ENCODE data around the gene CMIP.

The CMIP gene

GRCh38 chr16:81598083-81598482, 153.5 kb downstream of the CMIP start:
- Histone ChIP-seq H3K4me3 (ENCODE audit: control insufficient read depth in 1 of 7, extremely low read depth in 1 of 7, insufficient read depth in 4 of 7, low read depth in 2 of 7, low read length in 6 of 7) (no peak overlapping the region), H3K4me1 (ENCODE audit: control extremely low read depth in 1 of 4, control insufficient read depth in 4 of 4, insufficient read depth in 4 of 4, low read length in 3 of 4) (no peaks in the 10 kb centered on the region), H3K27me3 (replicated peaks in 2 of 5; ENCODE audit: control insufficient read depth in 4 of 5, insufficient read depth in 5 of 5, low read length in 4 of 5) (no peaks in the 10 kb centered on the region), H3K36me3 (ENCODE audit: control insufficient read depth in 4 of 4, insufficient read depth in 4 of 4, low read length in 3 of 4) (peaks cover 0 to 3% (median 0%) of the 10 kb centered on the region in 4 experiments), H3K9me3 (ENCODE audit: control extremely low read depth in 1 of 5, control insufficient read depth in 4 of 5, insufficient read depth in 2 of 5, low read depth in 1 of 5, low read length in 4 of 5) (no peaks in the 10 kb centered on the region), H3K27ac (ENCODE audit: insufficient read depth in 1 of 2, low read depth in 1 of 2, low read length in 2 of 2, poor library complexity in 1 of 2, severe bottlenecking in 2 of 2) (no peak overlapping the region)
- CTCF ChIA-PET, result interaction anchor here (1.1 to 1.2 kb wide), 2 partner anchors 10 to 16 kb away, joined by 3 read pairs; no protein-coding TSS in a partner anchor
- POLR2A ChIA-PET, result no interaction called here
- WGBS (ENCODE audit: insufficient coverage), result 94% methylated on average over 12 of the region's 12 CpGs
- DNase-seq, result no peak

GRCh38 chr16:81599034-81599744, 154.6 kb downstream of the CMIP start:
- Histone ChIP-seq H3K4me3 (ENCODE audit: control insufficient read depth in 1 of 7, extremely low read depth in 1 of 7, insufficient read depth in 4 of 7, low read depth in 2 of 7, low read length in 6 of 7) (no peak overlapping the region), H3K27me3 (replicated peaks in 2 of 5; ENCODE audit: control insufficient read depth in 4 of 5, insufficient read depth in 5 of 5, low read length in 4 of 5) (no peaks in the 10 kb centered on the region), H3K27ac (ENCODE audit: insufficient read depth in 1 of 2, low read depth in 1 of 2, low read length in 2 of 2, poor library complexity in 1 of 2, severe bottlenecking in 2 of 2) (no peak overlapping the region), H3K9me3 (ENCODE audit: control extremely low read depth in 1 of 5, control insufficient read depth in 4 of 5, insufficient read depth in 2 of 5, low read depth in 1 of 5, low read length in 4 of 5) (no peaks in the 10 kb centered on the region), H3K4me1 (ENCODE audit: control extremely low read depth in 1 of 4, control insufficient read depth in 4 of 4, insufficient read depth in 4 of 4, low read length in 3 of 4) (no peaks in the 10 kb centered on the region), H3K36me3 (ENCODE audit: control insufficient read depth in 4 of 4, insufficient read depth in 4 of 4, low read length in 3 of 4) (peaks cover 0 to 3% (median 0%) of the 10 kb centered on the region in 4 experiments)
- over 99% methylated on average over 10 of the region's 11 CpGs for WGBS (ENCODE audit: insufficient coverage)
- DNase-seq, result no peak
- ChIA-PET CTCF (interaction anchor here (1.1 to 1.2 kb wide), 2 partner anchors 12 to 17 kb away, joined by 3 read pairs; no protein-coding TSS in a partner anchor), POLR2A (interaction anchor here (0.7 kb wide), 1 partner anchor 281 kb away, joined by 3 read pairs; no protein-coding TSS in a partner anchor)

GRCh38 chr16:81600275-81600674, 155.7 kb downstream of the CMIP start:
- Histone ChIP-seq H3K27ac (ENCODE audit: insufficient read depth in 1 of 2, low read depth in 1 of 2, low read length in 2 of 2, poor library complexity in 1 of 2, severe bottlenecking in 2 of 2) (no peak overlapping the region), H3K36me3 (ENCODE audit: control insufficient read depth in 4 of 4, insufficient read depth in 4 of 4, low read length in 3 of 4) (peaks cover 0 to 3% (median 0%) of the 10 kb centered on the region in 4 experiments), H3K4me1 (ENCODE audit: control extremely low read depth in 1 of 4, control insufficient read depth in 4 of 4, insufficient read depth in 4 of 4, low read length in 3 of 4) (no peaks in the 10 kb centered on the region), H3K9me3 (ENCODE audit: control extremely low read depth in 1 of 5, control insufficient read depth in 4 of 5, insufficient read depth in 2 of 5, low read depth in 1 of 5, low read length in 4 of 5) (no peaks in the 10 kb centered on the region), H3K4me3 (ENCODE audit: control insufficient read depth in 1 of 7, extremely low read depth in 1 of 7, insufficient read depth in 4 of 7, low read depth in 2 of 7, low read length in 6 of 7) (no peak overlapping the region), H3K27me3 (replicated peaks in 2 of 5; ENCODE audit: control insufficient read depth in 4 of 5, insufficient read depth in 5 of 5, low read length in 4 of 5) (no peaks in the 10 kb centered on the region)
- ChIA-PET CTCF (no interaction called here), POLR2A (interaction anchor here (0.7 kb wide), 1 partner anchor 282 kb away, joined by 3 read pairs; no protein-coding TSS in a partner anchor)
- 93% methylated on average over 3 of the region's 5 CpGs for WGBS (ENCODE audit: insufficient coverage)
- no peak for DNase-seq

GRCh38 chr16:81601008-81601428, 156.4 kb downstream of the CMIP start:
- no peak for DNase-seq
- H3K27ac ChIP-seq (ENCODE audit: insufficient read depth in 1 of 2, low read depth in 1 of 2, low read length in 2 of 2, poor library complexity in 1 of 2, severe bottlenecking in 2 of 2), result no peak overlapping the region
- H3K27me3 ChIP-seq (replicated peaks in 2 of 5; ENCODE audit: control insufficient read depth in 4 of 5, insufficient read depth in 5 of 5, low read length in 4 of 5), result no peaks in the 10 kb centered on the region
- POLR2A ChIA-PET, result no interaction called here
- WGBS (ENCODE audit: insufficient coverage), result 91% methylated on average over 6 of the region's 9 CpGs
- no peak overlapping the region for H3K4me3 ChIP-seq (ENCODE audit: control insufficient read depth in 1 of 7, extremely low read depth in 1 of 7, insufficient read depth in 4 of 7, low read depth in 2 of 7, low read length in 6 of 7)
- H3K4me1 ChIP-seq (ENCODE audit: control extremely low read depth in 1 of 4, control insufficient read depth in 4 of 4, insufficient read depth in 4 of 4, low read length in 3 of 4), result no peaks in the 10 kb centered on the region
- CTCF ChIA-PET, result interaction anchor here (1.5 kb wide), 1 partner anchor 197 kb away, joined by 5 read pairs; no protein-coding TSS in a partner anchor
- H3K9me3 ChIP-seq (ENCODE audit: control extremely low read depth in 1 of 5, control insufficient read depth in 4 of 5, insufficient read depth in 2 of 5, low read depth in 1 of 5, low read length in 4 of 5), result no peaks in the 10 kb centered on the region
- peaks cover 0 to 3% (median 0%) of the 10 kb centered on the region in 4 experiments for H3K36me3 ChIP-seq (ENCODE audit: control insufficient read depth in 4 of 4, insufficient read depth in 4 of 4, low read length in 3 of 4)

- Histone ChIP-seq H3K4me3 (ENCODE audit: control insufficient read depth in 1 of 7, extremely low read depth in 1 of 7, insufficient read depth in 4 of 7, low read depth in 2 of 7, low read length in 6 of 7) (no peak overlapping the region), H3K4me1 (ENCODE audit: control extremely low read depth in 1 of 4, control insufficient read depth in 4 of 4, insufficient read depth in 4 of 4, low read length in 3 of 4) (no peaks in the 10 kb centered on the region), H3K27me3 (replicated peaks in 2 of 5; ENCODE audit: control insufficient read depth in 4 of 5, insufficient read depth in 5 of 5, low read length in 4 of 5) (no peaks in the 10 kb centered on the region), H3K36me3 (ENCODE audit: control insufficient read depth in 4 of 4, insufficient read depth in 4 of 4, low read length in 3 of 4) (peaks cover 0 to 3% (median 0%) of the 10 kb centered on the region in 4 experiments), H3K9me3 (ENCODE audit: control extremely low read depth in 1 of 5, control insufficient read depth in 4 of 5, insufficient read depth in 2 of 5, low read depth in 1 of 5, low read length in 4 of 5) (no peaks in the 10 kb centered on the region), H3K27ac (ENCODE audit: insufficient read depth in 1 of 2, low read depth in 1 of 2, low read length in 2 of 2, poor library complexity in 1 of 2, severe bottlenecking in 2 of 2) (no peak overlapping the region)
- POLR2A ChIA-PET, result no interaction called here
- DNase-seq, result no peak
- 98% methylated on average over 10 of the region's 16 CpGs for WGBS (ENCODE audit: insufficient coverage)
- CTCF ChIA-PET, result interaction anchor here (0.5 to 1.5 kb wide), 2 partner anchors 198 to 226 kb away, joined by 3 to 5 read pairs; no protein-coding TSS in a partner anchor
Measured at GRCh38 chr16:81601601-81602255, 157.1 kb downstream of the CMIP start.

GRCh38 chr16:81602256-81602776, 157.7 kb downstream of the CMIP start:
- H3K4me1 ChIP-seq (ENCODE audit: control extremely low read depth in 1 of 4, control insufficient read depth in 4 of 4, insufficient read depth in 4 of 4, low read length in 3 of 4), result no peaks in the 10 kb centered on the region
- 89% methylated on average over 3 of the region's 13 CpGs for WGBS (ENCODE audit: insufficient coverage)

More at GRCh38 chr16:81602256-81602776, 157.7 kb downstream of the CMIP start:
- H3K4me3 ChIP-seq (ENCODE audit: control insufficient read depth in 1 of 7, extremely low read depth in 1 of 7, insufficient read depth in 4 of 7, low read depth in 2 of 7, low read length in 6 of 7), result no peak overlapping the region
- ChIA-PET CTCF (interaction anchor here (0.7 to 1.5 kb wide), 4 partner anchors 14 to 198 kb away, joined by 3 to 5 read pairs (median 4); no protein-coding TSS in a partner anchor), POLR2A (no interaction called here)
- H3K27me3 ChIP-seq (replicated peaks in 2 of 5; ENCODE audit: control insufficient read depth in 4 of 5, insufficient read depth in 5 of 5, low read length in 4 of 5), result no peaks in the 10 kb centered on the region
- no peak overlapping the region for H3K27ac ChIP-seq (ENCODE audit: insufficient read depth in 1 of 2, low read depth in 1 of 2, low read length in 2 of 2, poor library complexity in 1 of 2, severe bottlenecking in 2 of 2)
- no peak for DNase-seq
- H3K9me3 ChIP-seq (ENCODE audit: control extremely low read depth in 1 of 5, control insufficient read depth in 4 of 5, insufficient read depth in 2 of 5, low read depth in 1 of 5, low read length in 4 of 5), result no peaks in the 10 kb centered on the region
- peaks cover 0 to 5% (median 1%) of the 10 kb centered on the region in 4 experiments for H3K36me3 ChIP-seq (ENCODE audit: control insufficient read depth in 4 of 4, insufficient read depth in 4 of 4, low read length in 3 of 4)

Measured in common myeloid progenitor, CD34-positive (primary cell).